SK-N-SH treated with all-trans-retinoic acid at 6 μM for 48 hours (cell line): Measurements from ENCODE around the gene SPOUT1.
A peak's percentile ranks its signal among the peaks of the same experiment; 100 is the strongest.

Source experiments
- ESRRG ChIP-seq: fragments of 250-450 bp; sonication (Bioruptor Pico); IDR thresholded peaks from 2 replicates; pipeline ENCODE4 v1.6.1; 2021; ENCODE audit warnings: mild to moderate bottlenecking
- GLIS3 ChIP-seq: fragments of 250-450 bp; sonication (Bioruptor Pico); IDR thresholded peaks from 2 replicates; pipeline ENCODE4 v1.5.0; 2020; ENCODE audit warnings: mild to moderate bottlenecking, moderate library complexity
- ISL1 ChIP-seq: fragments of 250-450 bp; sonication (Bioruptor Pico); IDR thresholded peaks from 2 replicates; pipeline ENCODE4 v2.1.2; 2022; ENCODE audit warnings: mild to moderate bottlenecking, moderate library complexity
- OSR1 ChIP-seq: fragments of 250-450 bp; sonication (Bioruptor Pico); IDR thresholded peaks from 2 replicates; pipeline ENCODE4 v1.8.0; 2022; ENCODE audit warnings: moderate library complexity, mild to moderate bottlenecking, inconsistent platforms
- PATZ1 ChIP-seq: fragments of 250-450 bp; sonication (Bioruptor Pico); IDR thresholded peaks from 2 replicates; pipeline ENCODE4 v1.8.0; 2020; ENCODE audit warnings: mild to moderate bottlenecking, moderate library complexity, borderline replicate concordance
- PPARA ChIP-seq: fragments of 250-450 bp; sonication (Bioruptor Pico); IDR thresholded peaks from 2 replicates; pipeline ENCODE4 v1.5.0; 2020; ENCODE audit warnings: mild to moderate bottlenecking, borderline replicate concordance
- ZC3H10 ChIP-seq: fragments of 250-450 bp; sonication (Bioruptor Pico); IDR thresholded peaks from 2 replicates; pipeline ENCODE4 v1.5.1; 2021; ENCODE audit warnings: mild to moderate bottlenecking, moderate library complexity
- ZFP3 ChIP-seq: fragments of 250-450 bp; sonication (Bioruptor Pico); IDR thresholded peaks from 2 replicates; pipeline ENCODE4 v1.5.0; 2020; ENCODE audit warnings: mild to moderate bottlenecking, moderate library complexity
- ZNF70 ChIP-seq: fragments of 450-650 bp; formaldehyde crosslinking; IDR thresholded peaks from 2 replicates; pipeline ENCODE4 v1.5.0; 2020; ENCODE audit warnings: mild to moderate bottlenecking, moderate library complexity

- no peak for TF ChIP-seq ZFP3
- TF ChIP-seq OSR1, result no peak
- no peak for TF ChIP-seq ESRRG (CRISPR knock-in tag)
- no peak for TF ChIP-seq GLIS3
- TF ChIP-seq ZC3H10 (CRISPR knock-in tag), result no peak
- TF ChIP-seq PPARA, result no peak
- TF ChIP-seq PATZ1 (CRISPR knock-in tag), result peak; percentile 92
- no peak for TF ChIP-seq ISL1
- no peak for TF ChIP-seq ZNF70 (CRISPR knock-in tag)
These were observed 42.7 kb downstream of the SPOUT1 start, which contains the start of gene TBC1D13 for GRCh38 chr9:128786681-128787601.
